ENCODE results near the gene RLN3.
"Not testable (repeated sequence)": the region's sequence is repeated elsewhere in the genome, so short reads cannot be mapped to it uniquely, and the experiment has no call there.

RLN3 gene

DNA sequence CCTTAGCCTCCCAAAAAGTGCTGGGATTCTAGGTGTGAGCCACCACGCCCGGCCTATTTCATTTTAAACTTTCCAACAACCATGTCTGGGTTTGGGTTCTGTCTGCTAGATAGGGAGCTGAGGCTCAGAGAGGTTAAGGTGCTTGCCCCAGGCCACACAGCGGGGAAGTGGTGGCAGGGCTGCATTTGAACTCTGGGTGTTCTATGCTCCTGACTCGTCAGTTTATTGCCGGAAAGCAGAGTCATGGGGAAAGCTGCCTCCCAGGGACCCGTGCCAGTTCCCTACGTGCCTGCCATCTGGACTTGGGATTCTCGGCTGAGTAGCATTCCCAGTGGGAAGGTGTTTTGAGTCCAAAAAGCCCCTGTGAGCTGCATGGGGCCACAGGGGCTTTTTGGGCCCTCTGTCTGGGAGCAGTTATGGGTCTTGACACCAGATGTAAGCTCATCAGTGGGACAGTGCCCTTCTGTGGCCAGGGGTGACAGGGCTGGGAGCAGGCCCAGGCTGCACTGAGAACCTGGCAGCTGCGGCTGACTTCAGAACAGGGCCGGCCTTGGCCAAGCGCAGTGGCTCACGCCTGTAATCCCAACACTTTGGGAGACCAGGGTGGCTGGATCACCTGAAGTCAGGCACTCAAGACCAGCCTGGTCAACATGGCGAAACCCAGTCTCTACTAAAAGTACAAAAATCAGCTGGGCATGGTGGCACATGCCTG lies 32.8 kb upstream of the RLN3 start:
- no peak for DNase-seq (ENCODE audit: low read depth in 2 of 2)

- DNase-seq (ENCODE audit: low read depth in 2 of 2), result no peak
Observed at GRCh38 chr19:13995878-13996765, 31.8 kb upstream of the RLN3 start.

DNA sequence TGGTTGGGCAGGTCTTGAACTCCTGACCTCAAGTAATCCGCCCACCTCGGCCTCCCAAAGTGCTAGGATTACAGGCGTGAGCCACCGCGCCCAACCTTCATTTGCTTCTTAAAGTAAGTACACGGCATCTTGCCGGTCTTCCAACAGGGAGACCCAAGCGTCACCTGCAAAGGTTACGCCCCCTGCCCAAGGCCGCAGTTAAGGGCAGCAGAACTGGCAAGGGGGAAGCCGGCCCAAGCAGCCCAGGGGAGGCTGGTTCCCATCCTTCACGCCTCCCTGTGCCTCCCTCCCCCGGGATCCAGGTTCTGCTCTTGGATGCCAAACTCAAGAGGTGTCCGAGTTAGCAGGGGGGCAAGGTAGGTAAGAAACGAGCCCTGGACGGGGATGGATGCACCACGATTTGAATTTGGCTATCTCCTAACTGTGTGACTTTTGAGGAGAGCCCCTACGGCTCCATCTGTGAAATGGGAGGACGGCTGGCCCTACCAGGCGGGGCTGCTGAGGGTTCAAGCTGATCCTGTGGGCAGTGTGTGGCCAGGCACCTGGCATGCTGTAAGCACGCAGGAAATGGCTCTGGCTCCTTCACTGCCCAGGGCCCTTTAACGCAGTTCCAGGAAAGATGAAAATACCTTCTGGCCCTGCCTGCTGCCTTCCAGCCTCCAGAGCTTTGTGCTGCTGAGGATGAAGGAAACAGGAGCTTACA lies 30.9 kb upstream of the RLN3 start:
- DNase-seq (ENCODE audit: low read depth in 2 of 2), result no peak

- DNase-seq (ENCODE audit: low read depth in 2 of 2), result no peak
Observed at GRCh38 chr19:13997631-13997962, 30.4 kb upstream of the RLN3 start.

GRCh38 chr19:13998426-13998825 lies 29.5 kb upstream of the RLN3 start:
- DNase-seq (ENCODE audit: low read depth in 2 of 2), result no peak

GRCh38 chr19:13999085-13999484 lies 28.9 kb upstream of the RLN3 start:
- no peak for DNase-seq (ENCODE audit: low read depth in 2 of 2)

- no peak for DNase-seq (ENCODE audit: low read depth in 2 of 2)
Observed at GRCh38 chr19:14000691-14001375, 27.1 kb upstream of the RLN3 start.

DNA sequence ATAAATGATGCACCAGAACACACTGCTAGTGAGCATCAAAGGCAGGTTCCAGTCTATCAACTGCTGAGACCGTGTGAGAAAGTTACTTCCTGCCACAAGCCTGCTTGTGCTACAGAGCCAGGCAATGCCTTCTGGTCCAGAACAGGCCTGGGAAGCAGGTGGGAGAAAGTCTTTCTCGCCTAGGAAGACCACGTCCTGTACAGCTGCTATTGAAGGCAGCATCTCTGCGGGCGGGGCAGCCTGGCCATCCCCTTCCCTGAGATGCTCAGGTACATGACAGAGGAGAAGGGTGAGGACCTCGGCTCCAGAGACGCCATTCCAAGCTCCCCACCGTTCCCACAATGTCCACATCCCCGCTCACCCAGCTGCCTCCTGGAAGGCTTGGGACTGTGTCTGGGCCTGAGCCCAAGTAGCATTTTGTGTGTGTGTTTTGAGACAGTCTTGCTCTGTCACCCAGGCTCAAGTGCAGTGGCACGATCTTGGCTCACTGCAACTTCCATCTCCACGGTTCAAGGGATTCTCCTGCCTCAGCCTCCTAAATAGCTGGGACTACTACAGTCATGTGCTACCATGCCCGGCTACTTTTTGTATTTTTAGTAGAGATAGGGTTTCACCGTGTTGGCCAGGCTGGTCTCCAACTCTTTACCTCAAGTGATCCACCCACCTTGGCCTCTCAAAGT lies 25.2 kb upstream of the RLN3 start:
- DNase-seq (ENCODE audit: low read depth in 2 of 2), result no peak

GRCh38 chr19:14003251-14004055 lies 24.5 kb upstream of the RLN3 start:
- DNase-seq (ENCODE audit: low read depth in 2 of 2), result no peak

- DNase-seq (ENCODE audit: low read depth in 2 of 2), result no peak
Observed at GRCh38 chr19:14004619-14005348, 23.2 kb upstream of the RLN3 start.

DNA sequence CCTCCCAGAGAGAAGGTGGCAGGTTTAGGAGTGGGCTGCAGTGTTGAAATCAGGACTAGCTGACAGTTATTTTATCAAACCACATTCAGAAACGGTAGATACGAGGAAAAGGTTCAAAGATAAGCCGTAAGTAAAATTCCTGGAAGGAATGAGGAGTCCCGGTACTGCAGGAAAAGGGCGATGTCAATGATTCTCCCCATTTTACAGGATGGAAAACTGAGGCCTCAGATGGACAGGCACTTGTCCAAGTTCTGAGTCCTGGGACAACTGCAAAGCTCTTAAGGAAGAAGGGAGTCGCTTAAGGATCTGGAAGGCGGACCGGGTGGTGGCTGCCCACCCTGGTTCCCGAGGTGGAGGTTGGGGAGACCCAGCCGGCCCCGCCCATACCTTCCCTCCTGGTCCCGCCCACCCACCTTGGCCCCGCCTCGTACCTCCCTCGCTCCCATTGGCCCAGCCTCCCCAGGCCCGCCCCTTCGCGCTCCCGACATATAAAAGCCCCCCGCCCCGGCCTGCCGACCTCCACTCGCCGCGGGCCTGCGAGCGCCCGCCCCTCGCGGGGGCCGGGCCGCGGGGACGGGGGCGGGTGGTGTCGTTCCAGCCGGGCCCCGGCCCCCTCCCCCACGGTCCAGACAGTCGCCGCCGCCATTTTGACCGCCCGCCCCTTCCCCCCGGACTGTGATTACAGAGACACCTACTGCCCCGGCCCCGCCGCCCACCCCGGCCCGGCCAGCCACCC lies 22.4 kb upstream of the RLN3 start:
- DNase-seq (ENCODE audit: low read depth in 2 of 2), result peak; percentile 82 to 93

GRCh38 chr19:14006085-14006765 lies 21.7 kb upstream of the RLN3 start, which contains the start of gene RFX1:
Gene RFX1, minus strand, starts transcription at chr19:14006320. Its CDS starts 12,477 bp downstream, at chr19:13993843.
- DNase-seq (ENCODE audit: low read depth in 2 of 2), result peak; percentile 99 to 100

DNA sequence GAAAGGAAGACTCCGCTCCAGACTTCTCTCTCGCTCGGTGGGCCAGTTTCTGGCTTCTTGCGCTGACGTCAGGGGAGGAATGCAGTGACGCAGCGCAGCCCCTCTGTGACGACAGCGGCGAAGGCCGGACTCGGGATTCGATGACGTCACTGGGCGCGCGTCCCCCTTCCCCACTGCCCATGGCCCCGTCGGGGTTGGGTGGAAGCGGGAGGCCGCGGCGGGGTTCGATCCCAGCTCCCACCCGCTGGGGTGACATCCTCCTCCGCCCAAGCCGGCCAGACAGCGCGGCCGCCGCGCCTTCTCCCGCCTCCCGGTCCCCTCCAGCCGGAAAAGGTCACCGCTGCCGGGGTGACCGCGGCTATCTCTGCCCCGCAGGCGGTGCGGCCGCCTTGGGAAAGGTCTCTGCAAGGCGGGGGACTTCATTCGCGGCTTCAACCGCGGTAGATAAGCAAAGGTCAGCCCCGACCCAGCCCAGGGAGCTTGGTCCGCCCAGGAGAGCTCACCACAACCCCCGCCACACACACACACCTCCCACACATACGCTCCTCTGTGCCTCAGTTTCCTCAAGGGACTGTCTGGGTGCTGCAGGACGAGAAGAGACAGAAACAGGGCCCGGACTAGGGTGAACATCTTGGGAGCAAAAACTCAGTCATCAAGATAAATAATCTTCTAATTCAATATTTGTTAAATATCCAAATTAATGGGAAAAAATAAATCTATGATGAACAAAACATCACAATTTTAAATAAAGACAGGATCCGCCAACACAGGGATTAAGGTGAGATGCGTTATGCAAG lies 21.0 kb upstream of the RLN3 start:
- DNase-seq (ENCODE audit: low read depth in 2 of 2), result no peak

GRCh38 chr19:14012378-14012915 lies 15.5 kb upstream of the RLN3 start:
- no peak for DNase-seq (ENCODE audit: low read depth in 2 of 2)

DNA sequence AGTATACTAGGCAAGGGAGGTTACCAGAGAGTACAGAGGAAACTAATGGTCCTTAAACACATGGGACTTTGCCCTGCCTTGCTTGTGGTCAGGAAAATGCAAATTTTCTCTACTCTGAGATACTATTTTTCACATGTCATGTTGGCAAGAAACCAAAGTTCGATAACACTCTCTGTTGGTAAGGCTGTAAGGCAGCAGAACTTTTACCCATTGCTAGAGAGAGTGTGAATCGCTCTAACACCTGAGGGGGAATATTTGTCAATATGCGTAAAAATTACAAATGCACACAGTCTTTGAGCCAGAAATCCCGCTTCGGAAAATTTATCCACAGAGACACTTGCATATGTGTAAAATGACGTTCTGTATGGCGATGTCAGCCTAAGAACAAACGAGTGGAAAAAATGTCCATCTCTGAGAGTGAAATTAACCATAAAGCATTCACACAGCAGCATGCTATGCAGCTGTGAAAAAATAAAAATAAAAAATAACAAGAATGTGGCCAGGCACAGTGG lies 12.4 kb upstream of the RLN3 start:
- DNase-seq (ENCODE audit: low read depth in 2 of 2), result no peak

GRCh38 chr19:14019100-14019499 lies 8.8 kb upstream of the RLN3 start:
- DNase-seq (ENCODE audit: low read depth in 2 of 2), result no peak

DNA sequence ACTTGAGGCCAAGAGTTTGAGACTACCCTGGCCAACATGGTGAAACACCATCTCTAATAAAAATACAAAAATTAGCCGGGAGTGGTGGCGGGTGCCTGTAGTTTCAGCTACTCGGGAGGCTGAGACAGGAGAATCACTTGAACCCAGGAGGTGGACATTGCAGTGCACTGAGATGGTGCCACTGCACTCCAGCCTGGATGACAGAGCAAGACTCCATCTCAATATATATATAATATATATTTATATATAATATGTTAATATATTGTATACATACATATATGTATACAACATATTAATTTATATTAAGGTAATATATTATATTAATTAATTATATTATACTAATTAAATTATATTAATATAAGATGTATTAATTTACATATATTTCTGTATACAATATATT lies 8.2 kb upstream of the RLN3 start:
- not testable (repeated sequence) for DNase-seq (ENCODE audit: low read depth in 2 of 2)
